HL-60/S4 treated with phorbol 12-myristate 13-acetate at 8.2 ng/mL for 4 days and 3 days (cell line): ENCODE results near the gene EPX.
"Not testable (repeated sequence)": the region's sequence is repeated elsewhere in the genome, so short reads cannot be mapped to it uniquely, and the experiment has no call there.

Experiments
- in situ Hi-C: fragments of 300-500 bp; cut with MboI; formaldehyde crosslinking; loops from 2 replicates; pipeline ENCODE4 v1.15.0; 2022; ENCODE audit warnings: low sequenced_read_pairs

EPX gene, protein sequence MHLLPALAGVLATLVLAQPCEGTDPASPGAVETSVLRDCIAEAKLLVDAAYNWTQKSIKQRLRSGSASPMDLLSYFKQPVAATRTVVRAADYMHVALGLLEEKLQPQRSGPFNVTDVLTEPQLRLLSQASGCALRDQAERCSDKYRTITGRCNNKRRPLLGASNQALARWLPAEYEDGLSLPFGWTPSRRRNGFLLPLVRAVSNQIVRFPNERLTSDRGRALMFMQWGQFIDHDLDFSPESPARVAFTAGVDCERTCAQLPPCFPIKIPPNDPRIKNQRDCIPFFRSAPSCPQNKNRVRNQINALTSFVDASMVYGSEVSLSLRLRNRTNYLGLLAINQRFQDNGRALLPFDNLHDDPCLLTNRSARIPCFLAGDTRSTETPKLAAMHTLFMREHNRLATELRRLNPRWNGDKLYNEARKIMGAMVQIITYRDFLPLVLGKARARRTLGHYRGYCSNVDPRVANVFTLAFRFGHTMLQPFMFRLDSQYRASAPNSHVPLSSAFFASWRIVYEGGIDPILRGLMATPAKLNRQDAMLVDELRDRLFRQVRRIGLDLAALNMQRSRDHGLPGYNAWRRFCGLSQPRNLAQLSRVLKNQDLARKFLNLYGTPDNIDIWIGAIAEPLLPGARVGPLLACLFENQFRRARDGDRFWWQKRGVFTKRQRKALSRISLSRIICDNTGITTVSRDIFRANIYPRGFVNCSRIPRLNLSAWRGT

DNA sequence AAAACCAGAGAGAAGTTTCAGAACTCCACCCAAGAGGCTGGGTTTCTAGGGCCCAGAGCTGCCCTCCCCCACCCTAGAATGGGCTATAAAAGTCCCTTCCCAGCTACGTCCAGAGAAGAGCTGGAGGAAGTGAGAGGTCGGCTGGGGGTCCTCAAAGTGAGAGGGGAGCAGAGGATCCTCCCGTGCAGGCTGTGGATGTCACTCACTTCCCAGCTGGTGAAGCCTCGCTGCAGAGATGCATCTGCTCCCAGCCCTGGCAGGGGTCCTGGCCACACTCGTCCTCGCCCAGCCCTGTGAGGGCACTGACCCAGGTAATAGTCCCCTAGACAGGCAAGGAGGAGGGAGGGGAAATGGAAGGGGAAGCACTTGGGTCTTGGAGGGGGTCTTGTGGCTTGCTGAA lies at the start of gene EPX:
EPX (plus strand) TSS at position 115 of the 400 bp plus-strand sequence; CDS start at position 236, 121 bp downstream.
- in situ Hi-C loops = no loop called here

DNA sequence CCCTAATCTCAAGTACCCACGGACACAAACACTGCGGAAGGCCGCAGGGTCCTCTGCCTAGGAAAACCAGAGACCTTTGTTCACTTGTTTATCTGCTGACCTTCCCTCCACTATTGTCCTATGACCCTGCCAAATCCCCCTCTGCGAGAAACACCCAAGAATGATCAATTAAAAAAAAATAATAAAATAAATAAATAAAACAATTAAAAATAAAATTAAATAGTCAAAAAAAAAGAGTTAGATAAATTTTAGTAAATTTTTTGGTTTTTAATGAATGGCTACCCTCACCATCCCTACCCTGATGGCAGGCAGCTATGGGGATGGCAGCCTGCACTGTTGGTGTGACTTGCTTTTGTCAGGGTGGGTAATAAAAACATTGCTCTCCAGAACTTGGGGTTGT lies 49.2 kb upstream of the EPX start:
- in situ Hi-C loops = not testable (repeated sequence)

DNA sequence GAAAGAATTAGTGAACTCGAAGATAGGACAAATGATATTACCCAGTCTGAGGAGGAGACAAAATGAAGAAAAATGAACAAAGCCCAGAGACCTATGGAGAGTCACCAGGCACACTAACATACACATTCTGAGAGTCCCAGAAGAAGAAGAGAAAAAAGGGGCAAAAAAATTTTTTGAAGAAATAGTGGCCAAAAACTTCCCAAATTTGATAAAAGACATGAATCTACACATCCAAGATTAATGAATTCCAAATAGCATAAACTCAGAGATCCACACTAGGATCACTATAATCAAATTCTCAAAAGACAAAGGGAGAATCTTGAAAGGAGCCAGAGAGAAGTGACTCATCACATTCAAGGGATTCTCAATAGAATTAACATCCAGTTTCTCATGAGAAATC lies 47.7 kb upstream of the EPX start:
- in situ Hi-C loops = no loop called here

DNA sequence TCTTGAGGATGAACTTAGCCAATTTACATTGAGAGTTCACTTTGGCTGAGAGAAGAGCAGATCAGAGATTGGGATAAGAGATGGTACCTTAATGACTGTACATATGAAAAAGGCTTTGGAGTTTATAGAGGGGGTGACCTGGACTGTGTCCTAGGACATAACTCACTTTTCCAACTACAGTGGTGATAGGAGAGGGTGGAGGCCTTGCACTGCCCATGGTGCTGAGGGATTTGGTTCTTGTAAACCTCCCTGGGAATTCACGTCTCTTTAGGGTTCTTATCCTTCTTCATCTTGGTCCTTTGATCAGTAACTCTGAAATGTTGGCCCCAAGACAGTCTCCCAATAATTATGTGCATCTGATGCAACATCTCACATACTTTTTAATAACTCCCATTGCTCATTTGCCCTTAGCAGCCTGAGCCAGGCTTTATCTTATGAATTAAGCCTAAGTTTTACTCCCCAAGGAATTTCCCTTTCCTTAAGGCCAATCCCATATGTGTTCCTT lies 44.5 kb upstream of the EPX start, which contains the start of gene OR4D1:
OR4D1 (plus strand) TSS at position 455 of the 505 bp plus-strand sequence. CDS start 6,770 bp downstream, outside the sequence.
- in situ Hi-C loops = no loop called here

DNA sequence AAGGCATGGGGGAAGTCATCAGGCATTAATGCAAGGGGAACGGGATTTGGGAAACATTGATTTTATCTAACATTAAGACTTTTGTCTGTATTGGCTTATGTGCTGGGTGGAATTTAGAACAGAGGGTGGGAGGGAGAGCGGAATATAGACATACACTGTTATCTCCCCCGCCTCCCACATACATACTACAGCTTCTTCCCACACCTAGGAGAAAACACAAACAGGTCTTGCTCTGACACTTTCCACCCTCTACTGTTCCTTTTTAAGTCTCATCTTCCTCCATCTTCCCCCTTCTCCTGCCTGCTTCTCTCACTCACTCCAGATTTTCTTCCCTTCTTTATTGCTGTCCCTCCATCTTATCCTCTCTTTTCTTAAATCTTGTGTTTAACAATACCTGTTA lies 43.9 kb upstream of the EPX start:
- in situ Hi-C loops = no loop called here

DNA sequence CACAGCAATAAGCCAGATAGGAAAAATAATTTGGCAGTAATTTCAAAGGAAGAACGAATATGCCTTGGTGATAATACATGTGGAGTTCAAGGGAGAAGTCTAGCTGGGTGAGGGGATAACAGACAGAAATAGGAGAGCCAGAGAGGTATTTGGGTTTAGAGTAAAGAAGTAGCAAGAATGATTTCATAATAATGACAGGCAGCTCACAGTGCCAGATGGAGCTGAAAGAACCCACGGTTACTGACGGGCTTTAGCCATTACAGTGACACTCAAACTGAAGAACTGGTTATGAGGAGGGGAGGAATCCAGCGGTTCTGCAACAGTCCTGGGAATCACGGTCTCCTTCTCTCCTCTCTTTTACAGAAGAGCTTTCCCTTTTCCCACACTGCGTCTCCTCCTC lies 42.1 kb upstream of the EPX start:
- in situ Hi-C loops = no loop called here

DNA sequence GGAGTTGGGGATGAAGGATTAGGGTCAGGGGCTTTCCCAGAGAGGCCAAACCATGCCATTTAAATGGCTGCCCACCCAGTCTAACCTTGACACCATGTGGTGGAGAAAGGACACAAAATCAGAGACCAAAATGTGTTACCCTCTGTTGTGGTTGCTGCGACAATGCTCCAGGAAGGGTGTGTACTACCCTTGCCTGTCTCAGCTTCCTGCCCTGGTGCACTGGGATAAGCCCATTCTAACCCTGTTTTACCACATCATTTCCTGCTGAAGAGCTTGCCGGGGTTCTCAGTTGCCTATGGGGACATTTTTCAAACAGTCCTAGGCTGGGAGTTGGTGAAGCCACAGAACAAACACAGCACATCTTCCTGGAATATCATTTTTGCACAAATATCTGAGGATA lies 39.5 kb upstream of the EPX start:
- in situ Hi-C loops = no loop called here

DNA sequence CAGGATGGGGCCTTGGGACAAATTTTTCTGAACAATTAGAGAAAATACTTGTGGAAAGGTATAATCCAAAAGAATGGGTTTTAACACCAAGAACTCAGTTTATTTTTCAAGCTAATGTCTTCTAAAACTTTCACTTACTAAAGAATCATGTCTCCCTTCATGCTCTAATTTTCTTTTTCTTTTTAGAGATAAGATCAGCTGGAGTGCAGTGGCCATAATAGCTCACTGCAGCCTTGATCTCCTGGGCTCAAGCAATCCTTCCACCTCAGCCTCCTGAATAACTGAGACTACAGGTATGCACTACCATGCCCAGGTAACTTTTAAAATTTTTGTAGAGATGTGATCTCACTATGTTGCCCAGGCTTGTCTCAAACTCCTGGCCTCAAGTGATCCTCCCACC lies 38.9 kb upstream of the EPX start:
- in situ Hi-C loops = no loop called here

DNA sequence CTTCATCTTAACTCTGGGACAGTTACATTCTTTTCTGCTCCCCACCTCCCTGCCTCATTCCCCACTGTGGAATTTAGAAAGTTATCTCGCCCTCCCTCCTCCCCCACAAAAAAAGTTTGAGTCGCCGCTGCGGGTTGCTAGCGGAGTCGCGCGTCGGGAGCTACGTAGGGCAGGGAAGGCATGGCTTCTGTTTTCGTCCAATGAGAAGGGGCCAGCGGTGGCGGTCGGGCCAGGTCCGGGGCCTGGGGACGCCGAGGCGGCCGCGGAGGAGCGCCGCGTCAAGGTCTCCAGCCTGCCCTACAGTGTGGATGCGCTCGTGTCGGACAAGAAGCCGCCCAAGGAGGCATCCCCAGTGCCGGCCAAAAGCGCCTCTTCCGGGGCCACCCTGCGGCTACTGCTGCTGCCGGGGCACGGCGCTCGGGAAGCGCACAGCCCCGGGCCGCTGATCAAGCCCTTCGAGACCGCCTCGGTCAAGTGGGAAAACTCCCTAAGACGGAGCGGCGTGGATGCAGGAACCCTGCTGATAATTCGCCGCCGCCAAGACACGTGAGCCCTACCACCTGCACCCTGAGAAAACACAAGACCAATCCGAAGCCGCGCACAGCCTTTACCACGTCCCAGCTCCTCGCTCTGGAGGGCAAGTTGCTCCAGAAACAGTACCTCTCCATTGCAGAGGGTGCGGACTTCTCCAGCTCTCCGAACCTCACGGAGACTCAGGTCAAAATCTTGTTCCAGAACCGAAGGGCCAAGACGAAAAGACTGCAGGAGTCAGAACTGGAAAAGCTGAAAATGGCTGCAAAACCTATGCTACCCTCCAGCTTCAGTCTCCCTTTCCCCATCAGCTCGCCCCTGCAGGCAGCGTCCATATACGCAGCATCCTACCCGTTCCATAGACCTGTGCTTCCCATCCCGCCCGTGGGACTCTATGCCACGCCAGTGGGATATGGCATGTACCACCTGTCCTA lies 35.4 kb upstream of the EPX start:
- in situ Hi-C loops = no loop called here

DNA sequence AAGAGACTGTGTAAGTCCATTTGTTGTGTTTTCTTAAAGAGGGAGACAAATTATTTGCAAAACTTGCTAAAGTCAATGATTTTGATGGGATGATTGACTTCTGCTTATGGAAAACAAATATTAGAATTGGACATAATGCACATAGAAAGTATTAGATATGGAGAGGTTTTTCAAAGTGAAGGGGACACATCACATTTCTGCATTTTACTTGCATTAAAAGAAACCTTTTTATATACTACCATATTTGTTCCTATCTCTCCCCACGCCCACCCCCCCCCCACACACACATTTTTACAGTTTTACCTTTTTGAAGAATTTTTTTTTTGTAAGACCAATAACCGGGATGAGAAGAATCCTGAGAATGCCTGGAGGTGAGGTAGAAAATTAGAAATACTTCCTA lies 34.3 kb upstream of the EPX start:
- in situ Hi-C loops = no loop called here

DNA sequence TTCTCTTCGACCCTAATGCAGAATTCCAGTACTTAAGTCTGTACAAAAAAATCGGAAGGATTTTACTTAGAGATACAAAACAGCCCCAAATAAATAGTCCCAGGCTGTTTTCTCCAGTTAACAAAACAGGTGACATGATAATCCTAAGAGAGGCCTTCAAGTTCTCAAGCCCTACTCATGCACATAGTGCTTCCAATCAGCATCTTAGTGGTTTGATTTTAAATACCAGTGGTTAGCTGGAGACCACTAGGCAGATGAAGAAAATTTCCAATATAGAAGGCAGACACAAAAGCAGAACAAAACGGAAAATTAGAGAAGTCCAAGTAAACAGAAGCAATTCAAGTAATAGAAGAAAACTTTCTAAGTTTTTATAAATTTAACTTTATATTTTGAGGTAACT lies 31.0 kb upstream of the EPX start:
- in situ Hi-C loops = no loop called here

DNA sequence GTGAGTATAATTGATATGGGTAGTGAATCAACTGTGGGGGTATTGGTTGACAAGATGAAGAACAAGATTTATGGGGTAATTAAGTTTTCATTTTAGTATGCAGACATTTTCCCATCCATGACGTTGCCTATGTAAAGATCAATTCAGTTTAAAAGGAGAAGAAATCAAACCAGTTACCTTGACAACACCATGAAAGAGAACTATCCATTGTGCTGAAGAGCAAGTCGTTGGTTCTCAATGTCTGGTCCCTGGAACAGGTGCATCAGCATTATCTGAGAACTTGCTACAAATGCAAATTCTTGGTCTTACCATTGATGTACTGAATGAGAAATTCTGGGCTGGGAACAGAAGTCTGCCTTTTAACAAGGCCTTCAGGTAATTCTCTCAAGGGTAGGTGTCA lies 26.5 kb upstream of the EPX start:
- in situ Hi-C loops = no loop called here

DNA sequence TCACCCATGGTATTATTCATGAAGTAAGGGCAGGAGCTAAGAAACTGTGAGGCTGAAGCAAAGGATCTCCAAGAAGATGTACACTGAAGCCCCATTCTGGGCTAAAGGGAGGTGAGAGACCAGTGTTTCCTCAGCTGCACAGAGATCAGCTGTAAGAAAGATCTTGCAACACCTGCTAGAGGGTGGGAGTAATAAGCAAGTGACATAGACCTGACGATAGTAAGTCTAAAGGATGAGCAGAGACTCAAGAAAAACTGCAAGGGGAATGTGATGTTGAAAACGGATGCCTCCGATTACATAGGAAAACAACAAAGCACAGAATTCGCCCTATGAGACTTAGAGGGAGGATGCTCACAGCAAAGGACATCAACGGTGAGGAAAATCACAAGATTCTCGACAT lies 25.8 kb upstream of the EPX start, which contains the start of gene OR4D2:
OR4D2 (plus strand) TSS at position 301 of the 400 bp plus-strand sequence. CDS start 2,674 bp downstream, outside the sequence.
- in situ Hi-C loops = no loop called here

DNA sequence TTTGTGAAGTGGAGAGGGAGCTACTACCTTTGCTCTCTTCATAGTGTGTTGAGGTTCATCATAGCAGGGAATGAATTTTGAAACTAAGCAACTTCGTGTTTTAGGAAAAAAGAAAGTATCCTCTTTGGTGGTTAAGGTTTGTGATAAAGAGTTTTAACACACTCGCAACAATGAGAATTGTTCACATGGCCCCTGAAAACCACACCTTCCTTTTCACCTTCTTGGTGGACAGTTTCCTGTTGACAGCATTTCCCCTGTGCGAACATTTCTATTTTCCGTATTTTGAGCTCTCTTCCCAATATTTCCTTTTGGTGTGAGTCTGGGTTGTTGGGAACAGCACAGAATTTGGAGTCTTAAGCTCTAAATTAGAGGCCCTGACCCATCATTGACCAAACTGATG lies 21.9 kb upstream of the EPX start:
- in situ Hi-C loops = no loop called here

DNA sequence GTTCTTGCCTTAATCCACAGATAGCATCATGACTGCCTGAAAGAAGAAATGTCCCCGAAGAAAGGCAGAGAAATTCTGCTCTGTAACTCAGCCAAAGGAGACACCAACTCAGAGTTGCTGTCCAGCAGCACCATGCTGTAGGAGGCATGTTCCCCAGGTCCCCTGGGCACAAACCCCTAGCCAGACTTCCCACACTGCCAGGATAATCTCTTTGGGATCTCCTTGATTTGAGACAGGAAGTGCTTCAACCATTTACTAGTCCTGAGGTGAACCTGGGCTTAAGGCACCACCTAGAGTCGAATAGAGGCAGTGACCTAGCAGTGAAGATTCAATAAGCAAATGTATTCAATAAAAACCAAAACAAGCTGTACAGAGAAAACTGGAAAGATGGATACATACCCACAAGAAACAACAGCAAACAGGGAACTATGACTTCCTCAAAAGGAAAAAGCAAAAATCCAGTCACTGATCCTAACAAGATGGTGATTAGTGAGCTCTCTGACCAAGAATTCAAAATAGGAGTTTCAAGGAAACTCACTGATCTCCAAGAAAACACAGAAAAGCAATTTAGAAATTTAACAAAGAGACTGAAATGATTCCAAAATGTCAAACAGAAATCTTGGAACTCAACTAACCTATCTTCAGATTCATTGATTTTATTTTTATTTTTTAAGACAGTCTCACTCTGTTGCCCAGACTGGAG lies 20.0 kb upstream of the EPX start:
- in situ Hi-C loops = no loop called here

DNA sequence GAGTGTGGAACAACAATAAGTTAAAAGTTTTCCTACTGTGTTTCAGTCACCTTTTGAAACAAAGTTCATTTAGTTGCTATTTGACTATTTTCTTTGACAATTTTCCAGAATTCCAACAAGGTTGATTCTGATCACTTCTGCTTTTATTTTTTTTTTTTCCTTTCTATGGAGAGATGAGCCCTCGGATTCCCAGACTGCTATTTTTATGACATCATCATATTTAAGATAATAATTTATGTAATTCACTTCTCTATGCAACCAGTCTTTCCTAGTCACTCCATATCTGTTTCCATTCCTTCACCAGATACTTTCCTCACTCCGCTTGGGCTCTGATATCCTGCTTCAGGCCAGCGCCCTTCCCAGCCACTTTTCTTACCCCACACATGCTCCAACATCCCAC lies 17.7 kb upstream of the EPX start:
- in situ Hi-C loops = no loop called here

DNA sequence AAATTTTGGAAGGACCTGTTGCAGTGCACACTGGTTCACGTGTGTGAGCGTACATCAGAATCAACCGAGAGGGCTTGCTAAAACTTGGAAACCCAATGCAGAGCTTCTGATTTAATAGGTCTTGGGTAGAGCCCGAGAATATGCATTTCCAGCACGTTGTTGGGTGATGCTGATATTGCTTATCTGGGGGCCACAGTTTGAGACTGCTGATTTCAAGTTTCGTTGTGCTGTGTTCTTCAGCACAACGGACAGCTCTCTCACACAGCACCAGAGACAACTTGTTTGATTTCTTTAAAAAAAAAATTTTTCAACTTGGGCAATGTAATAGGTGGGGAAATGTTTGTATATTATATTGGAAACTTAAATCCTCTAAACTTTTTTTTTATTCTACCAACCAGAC lies 16.3 kb upstream of the EPX start:
- in situ Hi-C loops = no loop called here

DNA sequence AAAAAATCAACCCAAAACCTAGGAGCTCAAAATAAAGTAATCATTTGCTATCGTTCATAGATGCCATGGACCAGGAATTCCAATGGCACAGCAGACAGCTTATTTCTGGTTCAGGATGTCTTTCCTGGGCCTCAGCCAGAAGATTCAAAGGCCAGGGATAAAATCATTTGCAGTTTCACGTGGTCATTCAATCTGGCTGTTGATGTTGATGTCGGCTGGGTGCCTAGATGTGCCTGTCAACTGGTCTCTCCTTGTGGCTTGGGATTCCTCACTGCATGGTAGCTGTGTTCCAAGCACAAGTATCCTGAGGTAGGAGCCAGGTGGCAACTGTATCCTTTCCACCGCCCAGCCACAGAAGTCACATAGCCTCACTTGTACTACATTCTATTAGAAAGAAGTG lies 10.7 kb upstream of the EPX start:
- in situ Hi-C loops = no loop called here

DNA sequence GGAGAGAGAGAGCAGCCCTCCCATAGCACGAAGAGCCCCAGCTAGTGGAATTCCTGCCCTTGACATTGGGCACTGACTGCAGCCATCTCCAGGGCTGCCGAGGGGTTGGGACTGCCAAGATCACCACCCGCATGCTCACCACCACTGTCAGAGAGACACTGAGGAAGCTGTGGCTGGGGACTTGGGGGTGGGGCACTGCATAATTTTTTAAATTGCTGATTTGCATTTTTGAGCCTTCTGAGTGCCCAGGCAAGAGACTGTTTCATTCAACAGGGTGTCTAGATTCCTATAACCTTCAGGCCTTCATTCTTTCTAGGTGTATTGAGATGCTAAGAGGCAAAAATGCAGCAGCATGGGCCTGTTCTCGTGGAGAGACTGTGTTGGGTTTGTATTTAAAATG lies 9.0 kb upstream of the EPX start:
- in situ Hi-C loops = no loop called here

DNA sequence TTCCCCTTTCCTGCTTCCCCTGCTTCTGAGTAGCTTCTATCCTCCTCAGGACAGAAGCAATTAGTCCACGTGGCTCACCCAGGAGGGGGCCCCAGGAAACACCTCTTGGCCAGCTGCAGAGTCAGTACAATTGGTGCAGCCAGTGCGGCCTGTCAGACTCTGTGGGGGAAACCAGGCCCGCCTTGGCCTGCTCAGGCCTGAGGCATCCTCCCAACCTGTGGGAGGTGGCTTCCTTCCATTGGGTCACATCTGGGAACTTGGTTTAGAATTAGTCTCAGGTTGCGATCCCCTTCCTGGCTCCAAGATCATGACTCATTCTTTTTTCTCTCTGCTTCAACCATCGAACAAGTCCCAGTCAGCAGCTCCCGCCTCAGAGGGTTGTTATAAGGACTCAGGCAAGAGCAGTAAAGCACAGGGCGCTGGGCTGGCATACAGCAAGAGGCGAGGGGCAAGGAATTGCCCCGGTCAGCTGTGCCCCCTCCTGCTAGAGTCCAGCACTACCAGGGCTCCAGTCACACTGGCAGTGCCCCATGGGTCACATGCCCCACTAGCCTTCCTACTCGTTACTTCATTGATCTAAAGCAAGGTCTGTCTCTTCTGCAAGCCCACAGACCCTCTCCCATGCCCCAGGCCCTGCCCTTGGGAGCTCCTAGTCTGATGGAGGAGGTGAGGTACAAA lies 8.1 kb upstream of the EPX start:
- in situ Hi-C loops = no loop called here
